ENCODE measurements around the gene TMEM215.
"Not testable (repeated sequence)": the region's sequence is repeated elsewhere in the genome, so short reads cannot be mapped to it uniquely, and the experiment has no call there.

GRCh38 chr9:32796015-32796414 is 12.7 kb downstream of the TMEM215 start:
- TF ChIP-seq CTCF (IDR thresholded peaks at IDR 0.05; ENCODE audit: low read length); EZH2 (IDR thresholded peaks at IDR 0.05; ENCODE audit: borderline replicate concordance, low read length): not testable (repeated sequence)

Data from OCI-LY1 (cell line).